Liver (tissue), 3 donors: ENCODE results near the gene CPEB2.

Experiments used
- EGR1 ChIP-seq, 2 donors: IDR thresholded peaks; 2 replicates each; pipeline ENCODE4 v1.6.1; 2016 to 2018; ENCODE audit warnings: antibody characterized with exemption in 2 of 2, low read depth in 2 of 2
- FOXA1 ChIP-seq: IDR thresholded peaks from 2 replicates; pipeline ENCODE4 v1.6.1; 2016; ENCODE audit warnings: antibody characterized with exemption
- JUND ChIP-seq, 2 donors: IDR thresholded peaks; 2 replicates each; pipeline ENCODE4 v1.6.1; 2016; ENCODE audit warnings: antibody characterized with exemption in 2 of 2
- SP1 ChIP-seq: IDR thresholded peaks from 2 replicates; pipeline ENCODE4 v1.6.1; 2018; ENCODE audit warnings: antibody characterized with exemption, mild to moderate bottlenecking
- TAF1 ChIP-seq: conservative IDR thresholded peaks from 2 replicates; pipeline ENCODE4 v1.6.1; 2016; ENCODE audit warnings: antibody characterized with exemption, mild to moderate bottlenecking
- YY1 ChIP-seq: IDR thresholded peaks from 2 replicates; pipeline ENCODE4 v1.6.1; 2016; ENCODE audit warnings: antibody characterized with exemption, mild to moderate bottlenecking
- TF ChIP-seq, protein P1 (sequence below): fragments of 150-350 bp; IDR thresholded peaks from 2 replicates; pipeline ENCODE4 v1.5.1; 2017; ENCODE audit warnings: improper control_type of control experiment, low read depth, low read length; ENCODE audit not compliant: missing input control
- TF ChIP-seq, protein P2 (sequence below): IDR thresholded peaks from 2 replicates; pipeline ENCODE4 v1.6.1; 2016; ENCODE audit warnings: antibody characterized with exemption
- donor health status: healthy.
- donor health status: healthy.

DNA sequence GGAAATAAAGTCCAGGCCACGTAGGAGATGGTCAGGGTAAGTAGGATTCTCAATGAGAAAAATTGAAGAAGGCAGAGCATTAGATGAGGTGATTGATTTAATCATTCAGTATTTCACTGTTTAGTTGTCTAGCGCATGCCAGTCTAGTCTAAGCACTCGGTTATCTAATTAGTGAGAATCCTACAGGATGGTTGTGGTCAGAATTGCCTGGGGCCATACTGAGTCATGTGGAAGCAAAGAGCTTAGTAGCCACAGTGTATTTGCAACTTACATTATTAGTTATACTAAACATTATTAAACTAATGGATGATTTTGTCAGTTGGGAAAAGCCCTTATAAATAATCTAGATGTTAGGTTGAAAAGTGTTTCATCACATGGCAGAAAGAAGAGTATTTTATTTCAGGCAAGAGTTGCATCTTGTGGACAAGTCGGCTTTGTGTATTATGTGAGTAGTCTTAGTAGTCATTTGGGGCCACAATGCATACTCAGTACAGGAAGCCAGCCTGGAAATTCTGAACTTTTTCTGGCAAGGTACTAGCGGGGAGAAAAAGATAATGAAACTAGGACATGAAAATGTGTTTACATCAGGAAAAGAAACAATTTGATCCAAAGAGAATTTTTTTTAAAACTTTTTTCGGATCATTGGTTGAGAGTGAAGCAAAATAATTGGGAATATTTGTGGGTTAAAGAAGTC, 31.9 kb downstream of the CPEB2 start:
- TF ChIP-seq YY1 (no peak), EGR1 (IDR thresholded peaks at IDR 0.05; ENCODE audit: low read depth in 2 of 2) (no peak), SP1 (no peak), JUND (IDR thresholded peaks at IDR 0.05) (no peak), FOXA1 (no peak), TAF1 (no peak)
- TF ChIP-seq, protein P1, sequence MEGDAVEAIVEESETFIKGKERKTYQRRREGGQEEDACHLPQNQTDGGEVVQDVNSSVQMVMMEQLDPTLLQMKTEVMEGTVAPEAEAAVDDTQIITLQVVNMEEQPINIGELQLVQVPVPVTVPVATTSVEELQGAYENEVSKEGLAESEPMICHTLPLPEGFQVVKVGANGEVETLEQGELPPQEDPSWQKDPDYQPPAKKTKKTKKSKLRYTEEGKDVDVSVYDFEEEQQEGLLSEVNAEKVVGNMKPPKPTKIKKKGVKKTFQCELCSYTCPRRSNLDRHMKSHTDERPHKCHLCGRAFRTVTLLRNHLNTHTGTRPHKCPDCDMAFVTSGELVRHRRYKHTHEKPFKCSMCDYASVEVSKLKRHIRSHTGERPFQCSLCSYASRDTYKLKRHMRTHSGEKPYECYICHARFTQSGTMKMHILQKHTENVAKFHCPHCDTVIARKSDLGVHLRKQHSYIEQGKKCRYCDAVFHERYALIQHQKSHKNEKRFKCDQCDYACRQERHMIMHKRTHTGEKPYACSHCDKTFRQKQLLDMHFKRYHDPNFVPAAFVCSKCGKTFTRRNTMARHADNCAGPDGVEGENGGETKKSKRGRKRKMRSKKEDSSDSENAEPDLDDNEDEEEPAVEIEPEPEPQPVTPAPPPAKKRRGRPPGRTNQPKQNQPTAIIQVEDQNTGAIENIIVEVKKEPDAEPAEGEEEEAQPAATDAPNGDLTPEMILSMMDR = no peak
- TF ChIP-seq, protein P2, sequence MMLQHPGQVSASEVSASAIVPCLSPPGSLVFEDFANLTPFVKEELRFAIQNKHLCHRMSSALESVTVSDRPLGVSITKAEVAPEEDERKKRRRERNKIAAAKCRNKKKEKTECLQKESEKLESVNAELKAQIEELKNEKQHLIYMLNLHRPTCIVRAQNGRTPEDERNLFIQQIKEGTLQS = no peak
